Hematopoietic multipotent progenitor cell treated with erythropoietin and hydrocortisone succinate and interleukin-3 and kit ligand, for 6 days (in vitro differentiated cells): Measurements from ENCODE around the gene TRPV4.

Experiments used
- DNase-seq: peaks from one replicate; pipeline ENCODE4 v3.0.0-alpha.2; 2015

Gene TRPV4

DNA sequence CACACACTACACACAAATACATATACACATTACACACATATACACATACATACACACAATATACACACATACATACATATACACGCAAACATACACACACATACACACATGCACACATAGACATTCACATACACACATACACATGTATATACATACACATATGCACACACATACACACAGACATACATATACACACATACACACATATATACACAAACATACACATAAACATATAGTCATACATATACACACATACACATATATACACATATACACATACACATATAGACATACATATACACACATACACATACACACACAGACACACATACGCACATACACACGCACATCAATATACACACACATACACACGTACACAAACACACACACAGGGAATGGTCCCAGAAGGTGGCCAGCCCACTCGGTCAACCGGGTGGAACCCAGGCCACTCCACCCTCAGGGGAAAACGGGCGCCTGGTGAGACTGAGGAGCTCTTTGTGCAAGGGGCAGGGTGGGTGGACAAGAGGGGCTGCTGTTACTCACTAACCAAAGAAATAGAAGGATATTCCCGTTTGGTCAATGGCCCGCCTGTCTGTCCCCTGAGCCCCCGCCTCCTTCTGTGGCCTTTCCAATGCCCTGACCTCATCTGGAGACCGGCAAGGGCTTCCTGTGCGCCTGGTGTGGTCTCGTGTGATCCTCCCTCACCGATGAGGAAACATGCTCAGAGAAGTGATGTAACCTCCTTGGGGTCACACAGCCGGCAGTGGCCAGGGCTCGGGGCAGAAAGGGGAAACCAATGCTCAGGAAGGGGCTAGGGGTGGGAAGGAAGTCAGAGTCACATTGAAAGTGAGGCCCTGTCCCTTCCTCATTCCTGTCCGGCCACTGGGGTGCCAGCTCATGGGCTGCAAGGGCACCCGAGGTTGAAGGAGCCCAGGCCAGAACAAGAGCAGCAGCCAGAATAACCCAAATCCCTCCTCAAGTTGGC is 5.3 kb downstream of the TRPV4 start:
- DNase-seq = peak; percentile 25

- DNase-seq = no peak
Measured at GRCh38 chr12:109827080-109827479, 6.1 kb downstream of the TRPV4 start.

DNA sequence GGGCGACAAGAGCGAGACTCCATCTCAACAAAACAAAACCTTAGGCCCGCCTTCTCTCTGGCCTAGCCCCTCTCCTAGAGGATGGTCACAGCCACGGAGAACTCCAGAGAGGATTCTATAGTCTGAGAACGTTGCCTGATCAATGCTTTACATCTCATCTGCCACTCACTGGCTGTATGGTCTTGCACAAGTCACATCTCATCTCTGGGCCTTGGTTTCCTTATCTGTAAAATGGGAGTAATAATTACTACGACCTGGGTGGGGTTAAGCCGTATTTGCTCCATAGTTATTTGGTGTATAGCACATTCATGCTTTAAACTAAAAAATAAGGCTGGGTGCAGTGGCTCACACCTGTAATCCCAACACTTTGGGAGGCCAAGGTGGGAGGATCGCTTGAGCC is 8.5 kb downstream of the TRPV4 start:
- DNase-seq = no peak

GRCh38 chr12:109822951-109823411 is 10.2 kb downstream of the TRPV4 start:
- no peak for DNase-seq

GRCh38 chr12:109822416-109822815 is 10.8 kb downstream of the TRPV4 start:
- DNase-seq = no peak

DNA sequence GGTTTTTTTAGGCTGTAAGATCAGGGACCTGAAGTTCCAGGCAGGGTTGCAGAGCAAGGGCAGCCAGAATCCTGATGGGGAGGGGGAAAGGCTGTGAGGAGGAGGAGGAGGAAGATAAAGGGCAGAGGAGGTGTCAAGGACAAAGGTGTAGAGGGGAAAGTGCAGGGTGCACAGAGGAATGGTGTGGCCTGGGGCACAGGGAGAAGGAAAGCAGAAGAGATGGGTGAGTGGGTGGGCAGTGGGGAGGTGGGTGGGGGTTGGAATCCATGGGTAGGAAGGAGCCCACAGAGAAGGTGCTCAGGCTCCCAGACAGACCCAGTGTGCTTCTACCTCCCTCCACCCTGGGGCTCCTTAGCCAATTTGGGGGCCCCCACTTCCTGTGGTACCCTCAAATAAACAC is 11.2 kb downstream of the TRPV4 start:
- DNase-seq = no peak

DNA sequence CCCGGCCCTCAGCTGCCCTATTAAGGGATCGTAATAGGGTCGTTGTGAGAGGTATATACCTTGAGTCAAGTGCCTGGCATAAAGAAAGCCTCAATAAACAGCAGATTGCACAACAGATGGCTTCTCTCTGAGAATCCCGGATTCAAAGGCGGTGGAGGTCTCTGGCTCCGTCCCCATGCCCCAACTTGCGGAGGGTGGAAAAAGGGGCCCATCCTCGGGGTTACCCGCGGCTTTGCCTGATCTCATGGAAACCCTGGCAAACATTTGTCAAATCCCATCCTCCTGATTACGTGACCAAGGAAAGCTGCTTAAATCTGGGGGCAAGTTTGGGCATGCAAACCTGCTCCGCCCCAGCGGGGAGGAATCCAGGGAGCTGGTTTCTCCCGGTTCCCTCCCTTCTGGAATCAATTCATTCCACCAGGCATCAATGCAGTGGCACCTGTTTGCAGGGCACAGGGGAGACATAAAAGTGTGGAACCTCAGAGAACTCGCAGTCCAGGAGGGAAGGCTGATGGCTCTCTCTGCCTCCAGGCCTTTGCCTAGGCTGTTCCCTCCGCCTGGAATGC is 12.3 kb downstream of the TRPV4 start:
- no peak for DNase-seq

DNA sequence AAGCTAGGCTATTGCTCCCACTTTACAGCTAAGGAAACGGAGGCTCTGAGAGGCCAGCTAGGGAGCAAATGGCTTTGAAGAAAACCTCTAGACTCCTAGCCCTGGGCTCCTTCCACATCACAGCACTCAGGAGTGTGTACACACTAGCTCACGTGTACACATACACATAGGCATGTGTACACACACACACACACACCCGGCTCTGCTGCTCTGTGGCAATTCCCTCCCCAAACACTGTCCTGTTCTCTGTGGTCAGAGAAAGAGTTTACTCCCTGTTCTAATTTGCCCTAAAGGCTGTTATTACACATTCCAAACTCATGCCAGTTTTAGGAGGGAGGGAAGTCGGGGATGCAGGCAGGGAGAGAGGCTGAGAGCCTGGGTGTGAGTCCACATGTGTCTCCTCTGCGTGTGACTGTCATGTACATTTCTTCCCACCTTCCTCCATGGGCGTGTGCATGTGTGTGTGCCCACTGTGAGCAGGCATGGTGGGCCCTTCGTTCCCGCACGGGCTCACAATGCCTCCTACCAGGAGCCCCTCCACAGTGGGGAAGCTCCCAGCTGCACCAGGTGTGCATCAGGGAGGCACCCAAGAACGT is 14.2 kb downstream of the TRPV4 start:
- DNase-seq = no peak

GRCh38 chr12:109818253-109818652 is 14.9 kb downstream of the TRPV4 start:
- DNase-seq = no peak

- DNase-seq = no peak
Measured at GRCh38 chr12:109817627-109818231, 15.5 kb downstream of the TRPV4 start.

DNA sequence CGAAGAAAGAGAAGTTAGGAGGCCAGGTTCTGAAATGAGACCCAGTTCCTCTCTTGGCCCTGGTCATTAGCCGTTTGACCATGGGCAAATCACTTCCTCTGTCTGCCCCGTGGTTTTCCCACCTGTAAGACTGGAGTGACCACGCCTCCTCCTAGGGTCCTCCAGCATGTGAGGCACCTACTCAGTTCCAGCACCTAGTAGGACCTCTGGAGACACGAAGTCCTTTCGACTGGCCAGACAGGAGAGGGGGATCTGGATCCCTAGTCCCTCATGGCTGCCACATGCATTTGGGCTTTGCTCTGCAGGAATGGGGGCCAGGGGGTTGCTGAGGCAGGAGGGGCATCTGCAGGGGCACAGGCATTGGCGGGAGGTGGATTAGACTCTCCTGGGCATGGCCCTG is 16.3 kb downstream of the TRPV4 start:
- DNase-seq = no peak

GRCh38 chr12:109815757-109816617 is 17.2 kb downstream of the TRPV4 start:
- no peak for DNase-seq

GRCh38 chr12:109815225-109815624 is 18.0 kb downstream of the TRPV4 start:
- no peak for DNase-seq

DNA sequence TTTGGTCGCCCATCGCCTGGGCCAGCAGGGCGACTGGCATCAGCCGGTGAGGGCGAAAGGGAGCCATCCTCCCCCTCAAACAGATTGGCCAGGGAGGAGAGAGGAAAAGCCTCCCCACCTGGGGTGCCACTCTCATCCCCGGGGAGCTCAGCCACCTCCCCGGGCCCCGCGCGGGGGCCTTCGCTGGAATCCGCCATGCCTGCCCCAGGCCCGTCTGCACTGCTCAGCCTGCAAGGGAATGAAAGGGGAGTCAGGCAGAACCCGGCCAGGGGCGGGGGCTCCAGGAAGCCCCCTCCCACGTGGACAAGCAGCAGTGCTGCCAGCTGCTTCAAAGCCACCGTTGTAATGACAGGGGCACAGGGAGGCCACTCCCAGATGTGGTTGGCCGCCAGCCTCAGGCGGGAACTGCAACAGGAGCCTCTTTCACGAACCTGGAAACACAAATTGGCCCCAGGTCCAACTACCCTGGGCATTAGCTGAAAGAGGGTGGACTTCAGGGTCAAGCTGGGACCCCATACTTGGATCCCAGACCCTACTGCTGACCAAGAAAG is 18.5 kb downstream of the TRPV4 start:
- DNase-seq = no peak

GRCh38 chr12:109813810-109814416 is 19.3 kb downstream of the TRPV4 start:
- no peak for DNase-seq

DNA sequence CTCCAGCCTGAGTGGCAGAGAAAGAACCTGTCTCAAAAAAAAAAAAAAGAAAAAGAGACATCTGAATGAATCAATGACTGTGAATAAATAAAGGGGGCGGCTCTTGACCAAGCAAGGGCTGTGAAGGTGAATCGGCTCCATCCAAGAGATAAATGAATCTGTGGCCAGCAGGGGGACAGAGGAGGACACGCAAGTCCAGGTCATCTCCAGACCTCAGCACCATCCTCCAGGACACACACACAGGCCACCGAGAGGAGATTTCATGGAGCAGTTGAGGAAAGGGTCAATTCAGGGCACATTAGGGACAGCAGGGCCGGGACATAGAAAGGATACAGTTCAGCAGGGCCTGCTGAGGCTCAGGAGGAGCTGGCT is 21.6 kb downstream of the TRPV4 start:
- no peak for DNase-seq

DNA sequence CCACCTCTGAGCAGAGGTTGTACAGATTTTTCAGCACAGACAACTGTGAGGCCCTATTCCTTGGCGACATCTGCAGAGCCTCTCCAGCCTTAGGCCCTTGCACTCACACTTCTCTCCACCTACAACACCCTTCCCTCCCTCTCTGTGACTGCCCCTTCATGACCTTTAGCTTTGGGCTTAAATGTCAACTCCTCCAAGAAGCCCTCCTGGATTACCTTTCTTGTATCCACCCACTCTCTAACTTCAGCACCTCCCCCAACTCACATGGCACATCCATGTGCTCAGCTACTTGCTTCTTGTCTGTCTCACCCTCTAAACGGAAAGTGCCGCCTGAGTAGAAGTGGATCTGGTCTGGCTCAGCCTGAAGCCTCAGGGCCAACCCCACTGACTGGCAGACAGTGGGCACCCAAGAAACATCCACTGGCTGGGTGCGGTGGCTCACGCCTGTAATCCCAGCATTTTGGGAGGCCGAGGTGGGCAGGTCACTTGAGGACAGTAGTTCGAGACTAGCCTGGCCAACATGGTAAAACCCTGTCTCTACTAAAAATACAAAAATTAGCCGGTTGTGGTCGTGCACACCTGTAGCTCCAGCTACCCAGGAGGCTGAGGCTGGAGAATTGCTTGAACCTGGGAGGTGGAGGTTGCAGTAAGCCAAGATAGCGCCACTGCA is 22.1 kb downstream of the TRPV4 start:
- no peak for DNase-seq

- no peak for DNase-seq
Measured at GRCh38 chr12:109808876-109809646, 24.1 kb downstream of the TRPV4 start.

DNA sequence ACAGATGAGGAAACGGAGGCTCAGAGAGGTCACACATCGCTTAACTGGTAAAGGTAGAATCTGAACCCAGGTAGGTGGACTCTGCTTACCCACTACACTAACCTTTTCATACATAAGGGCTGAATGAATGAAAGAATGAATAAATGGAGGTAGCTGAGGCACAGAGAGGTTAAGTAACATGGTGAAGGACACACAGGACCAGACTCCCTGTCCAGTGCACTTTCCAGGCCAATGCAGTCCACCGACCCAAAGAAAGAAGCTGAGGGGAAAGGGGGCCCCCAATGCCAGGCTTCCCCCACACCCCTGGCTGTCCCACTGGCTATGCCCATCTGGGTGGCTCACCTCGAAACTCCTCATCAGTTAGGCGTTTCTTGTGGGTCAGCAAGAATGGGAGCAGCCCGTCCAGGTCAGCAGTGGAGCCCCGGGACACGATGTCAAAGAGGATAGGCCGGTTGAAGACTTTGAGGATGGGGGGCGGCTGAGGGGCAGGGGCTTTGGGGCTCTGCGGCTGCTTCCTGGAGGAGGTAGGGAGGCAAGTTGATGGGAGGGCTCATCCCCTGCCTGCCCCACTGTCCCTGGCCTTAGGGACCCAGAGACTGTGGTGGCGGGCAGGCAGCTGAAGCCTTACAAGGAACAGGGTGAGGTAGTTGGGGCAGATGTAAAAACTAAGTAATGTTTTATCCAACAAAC is 25.1 kb downstream of the TRPV4 start:
- DNase-seq = no peak
